Hepatocyte (in vitro differentiated cells): ENCODE results near the gene LPAR2. TPM values are rescaled to one million over a fixed set of nuclear protein-coding genes. Genes with fewer than 3 reads are reported as not detected.

Source experiments
- DNase-seq: peaks from one replicate; pipeline ENCODE4 v3.0.0-alpha.2; 2016; ENCODE audit warnings: low spot score
- H2AFZ ChIP-seq: fragments of 200-600 bp; sonication (generic); 2 replicates; pipeline ENCODE4 v1.6.0; 2016; ENCODE audit warnings: antibody characterized with exemption, mild to moderate bottlenecking
- H3K27ac ChIP-seq: fragments of 200-600 bp; sonication (generic); 2 replicates; pipeline ENCODE4 v1.5.1; 2016; ENCODE audit warnings: mild to moderate bottlenecking
- H3K27me3 ChIP-seq: fragments of 200-600 bp; sonication (generic); 2 replicates; pipeline ENCODE4 v1.6.1; 2016
- H3K36me3 ChIP-seq: fragments of 200-600 bp; sonication (generic); replicated peaks from 2 replicates; pipeline ENCODE4 v1.5.1; 2016; ENCODE audit warnings: low read depth; ENCODE audit not compliant: insufficient read depth
- H3K4me1 ChIP-seq: fragments of 200-600 bp; sonication (generic); 2 replicates; pipeline ENCODE4 v1.5.1; 2016; ENCODE audit warnings: mild to moderate bottlenecking, moderate library complexity; ENCODE audit not compliant: insufficient read depth
- H3K4me2 ChIP-seq: fragments of 200-600 bp; sonication (generic); 2 replicates; pipeline ENCODE4 v1.6.0; 2016
- H3K4me3 ChIP-seq: fragments of 200-600 bp; sonication (generic); 2 replicates; pipeline ENCODE4 v1.5.1; 2016; ENCODE audit warnings: mild to moderate bottlenecking
- H3K79me2 ChIP-seq: fragments of 200-600 bp; sonication (generic); 2 replicates; pipeline ENCODE4 v1.6.0; 2017; ENCODE audit warnings: mild to moderate bottlenecking
- H3K9me2 ChIP-seq: fragments of 200-600 bp; sonication (generic); replicated peaks from 2 replicates; pipeline ENCODE4 v1.6.0; 2017; ENCODE audit warnings: mild to moderate bottlenecking; ENCODE audit not compliant: insufficient read depth
- H3K9me3 ChIP-seq: fragments of 200-600 bp; sonication (generic); 2 replicates; pipeline ENCODE4 v1.5.1; 2016; ENCODE audit warnings: low read depth, mild to moderate bottlenecking
- H4K20me1 ChIP-seq: fragments of 200-600 bp; sonication (generic); 2 replicates; pipeline ENCODE4 v1.6.0; 2016; ENCODE audit warnings: mild to moderate bottlenecking; ENCODE audit not compliant: insufficient read depth, poor library complexity, severe bottlenecking
- CTCF ChIP-seq: fragments of 200-600 bp; sonication (generic); IDR thresholded peaks from 2 replicates; pipeline ENCODE4 v1.5.1; 2016; ENCODE audit warnings: antibody characterized with exemption, mild to moderate bottlenecking; ENCODE audit not compliant: poor library complexity
- EZH2 ChIP-seq: fragments of 200-600 bp; sonication (generic); IDR thresholded peaks from 2 replicates; pipeline ENCODE4 v1.6.1; 2016; ENCODE audit warnings: antibody characterized with exemption, mild to moderate bottlenecking, borderline replicate concordance
- EZH2phosphoT487 ChIP-seq: fragments of 200-600 bp; sonication (generic); IDR thresholded peaks from one replicate; pipeline ENCODE4 v1.6.1; 2018; ENCODE audit warnings: antibody characterized with exemption, mild to moderate bottlenecking, low read depth, moderate library complexity; ENCODE audit not compliant: unreplicated experiment, severe bottlenecking
- WGBS: methylation state at CpG from one replicate; pipeline ENCODE4 v1.1.6; 2016; ENCODE audit warnings: low lambda C conversion rate; ENCODE audit errors: missing lambda C conversion rate; 5-methylcytosine and 5-hydroxymethylcytosine counted together
- polyA plus RNA-seq: library from polyadenylated mRNA; unstranded; fragments of >200 nt; fragmentation: Nextera tagmentation; extraction: Ambion mirVana; gene quantifications from 2 replicates; pipeline ENCODE4 v1.2.1, GENCODE V29; 2016
- total RNA-seq: library from RNA; depleted of rRNA; stranded (reverse); fragments of >200 nt; gene quantifications from 2 replicates; pipeline ENCODE4 v1.2.3, GENCODE V29; 2014

Gene LPAR2
- total RNA-seq: 11.5 and 20.1 TPM in 2 replicates
- 33.1 and 42.6 TPM in 2 replicates for polyA plus RNA-seq

- TF ChIP-seq CTCF (no peak), EZH2phosphoT487 (no peak), EZH2 (no peak)
- no peaks in the 10 kb centered on the region for H3K79me2 ChIP-seq
- peak within 1 kb of the TSS; percentile 98 for H3K4me2 ChIP-seq
- H3K9me3 ChIP-seq: no peaks in the 10 kb centered on the region
- no peaks in the 10 kb centered on the region for H3K27me3 ChIP-seq
- no peaks in the 10 kb centered on the region for H3K36me3 ChIP-seq
- 1% methylated on average over 26 of the region's 87 CpGs for WGBS
- peak; percentile 87 for DNase-seq
- peak within 1 kb of the TSS; percentile 73 for H2AFZ ChIP-seq
- no peaks in the 10 kb centered on the region for H4K20me1 ChIP-seq
- H3K4me1 ChIP-seq: no peaks in the 10 kb centered on the region
- H3K27ac ChIP-seq: peak within 1 kb of the TSS; percentile 94
- peak within 1 kb of the TSS; percentile 73 for H3K4me3 ChIP-seq
- no peaks in the 10 kb centered on the region for H3K9me2 ChIP-seq
Measured at GRCh38 chr19:19627621-19628500, at the start of gene LPAR2. LPAR2 (minus strand) TSS chr19:19628220; CDS start chr19:19627275, 945 bp downstream.

GRCh38 chr19:19677579-19677978, 49.6 kb upstream of the LPAR2 start:
- Histone ChIP-seq H2AFZ (no peak overlapping the region), H3K9me2 (no peaks in the 10 kb centered on the region), H3K36me3 (no peaks in the 10 kb centered on the region), H3K27ac (no peak overlapping the region), H3K27me3 (no peaks in the 10 kb centered on the region), H3K4me2 (no peak overlapping the region), H3K4me3 (no peak overlapping the region), H3K9me3 (peaks cover 30% of the 10 kb centered on the region), H4K20me1 (no peaks in the 10 kb centered on the region), H3K79me2 (peaks cover 16% of the 10 kb centered on the region), H3K4me1 (no peaks in the 10 kb centered on the region)
- TF ChIP-seq EZH2phosphoT487: no peak
- TF ChIP-seq CTCF: no peak
- TF ChIP-seq EZH2: no peak
- DNase-seq: no peak
- WGBS: 95% methylated on average over 7 of the region's 7 CpGs

- Histone ChIP-seq H3K4me3 (no peak overlapping the region), H2AFZ (no peak overlapping the region), H3K27me3 (no peaks in the 10 kb centered on the region), H3K79me2 (peaks cover 39% of the 10 kb centered on the region), H3K4me1 (peaks cover 11% of the 10 kb centered on the region), H3K4me2 (no peak overlapping the region), H3K27ac (no peak overlapping the region), H3K36me3 (no peaks in the 10 kb centered on the region), H3K9me2 (no peaks in the 10 kb centered on the region), H3K9me3 (peaks cover 20% of the 10 kb centered on the region), H4K20me1 (no peaks in the 10 kb centered on the region)
- WGBS: over 99% methylated on average over 6 of the region's 6 CpGs
- no peak for TF ChIP-seq EZH2
- TF ChIP-seq EZH2phosphoT487: no peak
- no peak for TF ChIP-seq CTCF
- DNase-seq: no peak
Measured at GRCh38 chr19:19674315-19674714, 46.3 kb upstream of the LPAR2 start.
